Mesothelial cell of epicardium (in vitro differentiated cells): Measurements from ENCODE around the gene ACAA1. TPM values are rescaled to one million over a fixed set of nuclear protein-coding genes. Genes with fewer than 3 reads are reported as not detected.
"Not testable (repeated sequence)": the region's sequence is repeated elsewhere in the genome, so short reads cannot be mapped to it uniquely, and the experiment has no call there.

Source experiments
- DNase-seq, 2 experiments: peaks; one replicate each; pipeline ENCODE4 v3.0.0; 2021; ENCODE audit warnings: low spot score in 2 of 2; ENCODE audit not compliant: unreplicated experiment in 2 of 2
- H3K27ac Mint-ChIP-seq: 2 replicates; pipeline ENCODE4 v1.8.0; 2021; ENCODE audit warnings: mixed read lengths
- H3K27me3 Mint-ChIP-seq: 2 replicates; pipeline ENCODE4 v1.8.0; 2021; ENCODE audit warnings: low read depth, mixed read lengths
- H3K36me3 Mint-ChIP-seq: 2 replicates; pipeline ENCODE4 v1.8.0; 2021; ENCODE audit warnings: mixed read lengths
- H3K4me1 Mint-ChIP-seq: 2 replicates; pipeline ENCODE4 v1.8.0; 2021; ENCODE audit warnings: mixed read lengths
- H3K4me3 Mint-ChIP-seq: 2 replicates; pipeline ENCODE4 v1.8.0; 2021; ENCODE audit warnings: mild to moderate bottlenecking, moderate library complexity, mixed read lengths
- H3K9me3 Mint-ChIP-seq: 2 replicates; pipeline ENCODE4 v1.8.0; 2021; ENCODE audit warnings: mixed read lengths
- CTCF ChIP-seq: fragments of 200-600 bp; sonication (generic); IDR thresholded peaks from one replicate; pipeline ENCODE4 v1.5.0; 2021; ENCODE audit warnings: antibody characterized with exemption; ENCODE audit not compliant: unreplicated experiment
- total RNA-seq: library from RNA; stranded (reverse); gene quantifications from 3 replicates; pipeline ENCODE4 v1.2.1, GENCODE V29; 2021

Gene ACAA1
- total RNA-seq, 1 donor from 2014 or later = 57.7 TPM

DNA sequence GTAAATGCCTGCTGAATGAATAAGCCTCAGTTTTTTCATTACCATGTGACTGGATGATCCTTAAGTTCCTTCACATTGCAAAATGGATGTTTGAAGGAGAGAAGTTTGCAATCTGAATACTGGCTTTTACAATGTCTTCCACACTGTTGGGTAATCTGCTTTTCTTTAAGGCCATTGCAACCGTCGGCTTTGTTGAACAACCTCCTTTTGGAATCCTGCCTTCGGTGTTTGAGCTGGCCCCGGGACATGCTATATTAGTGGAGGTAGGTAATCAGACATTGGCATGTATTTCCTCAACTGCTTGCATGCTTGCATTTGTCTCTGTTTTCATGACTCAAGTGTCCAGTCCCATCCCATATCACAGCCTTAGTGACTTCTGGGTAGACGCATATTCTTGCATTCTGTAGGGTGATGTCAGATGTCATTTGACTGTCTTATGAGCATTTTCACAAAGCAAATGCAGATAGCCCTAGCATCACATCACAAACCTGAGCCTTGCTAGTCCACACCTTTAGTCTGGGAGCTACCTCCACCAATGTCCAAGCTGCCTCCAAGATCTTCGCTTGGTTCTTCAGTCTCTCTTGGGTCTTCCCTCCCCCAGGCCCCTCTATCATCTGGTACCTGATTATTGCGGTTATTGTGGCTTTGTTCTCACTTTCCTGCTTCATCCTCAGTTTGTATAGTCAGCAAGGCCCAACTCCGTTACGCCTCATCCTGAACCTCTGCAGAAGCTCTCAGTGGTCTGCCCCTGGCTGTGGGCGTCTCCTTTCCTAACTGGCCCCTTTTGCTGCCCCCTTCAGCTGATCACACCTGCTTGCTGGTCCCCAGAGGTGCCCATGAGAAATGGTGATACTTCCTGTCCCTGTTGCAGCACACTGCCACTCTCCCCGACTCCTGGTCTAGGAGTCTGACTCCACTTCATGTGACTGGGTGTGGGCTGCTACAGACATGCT lies 48.5 kb downstream of the ACAA1 start:
- no peak for DNase-seq
- TF ChIP-seq CTCF = no peak
- peaks cover 6% of the 10 kb centered on the region for H3K36me3 Mint-ChIP-seq
- H3K9me3 Mint-ChIP-seq = peaks cover 9% of the 10 kb centered on the region
- peaks cover 29% of the 10 kb centered on the region for H3K27me3 Mint-ChIP-seq
- no peak overlapping the region for H3K27ac Mint-ChIP-seq
- no peaks in the 10 kb centered on the region for H3K4me1 Mint-ChIP-seq
- H3K4me3 Mint-ChIP-seq = no peak overlapping the region

- H3K27me3 Mint-ChIP-seq = peaks cover 20% of the 10 kb centered on the region
- DNase-seq, H3K4me1 Mint-ChIP-seq, H3K27ac Mint-ChIP-seq, H3K9me3 Mint-ChIP-seq, H3K4me3 Mint-ChIP-seq, H3K36me3 Mint-ChIP-seq: not testable (repeated sequence)
Observed at GRCh38 chr3:38087278-38087677, 49.6 kb downstream of the ACAA1 start.

GRCh38 chr3:38086496-38086895 lies 50.4 kb downstream of the ACAA1 start:
- no peak for DNase-seq
- H3K27me3 Mint-ChIP-seq = peaks cover 12% of the 10 kb centered on the region
- no peak overlapping the region for H3K27ac Mint-ChIP-seq
- peaks cover 6% of the 10 kb centered on the region for H3K36me3 Mint-ChIP-seq
- H3K4me1 Mint-ChIP-seq = no peaks in the 10 kb centered on the region
- TF ChIP-seq CTCF = no peak
- no peak overlapping the region for H3K4me3 Mint-ChIP-seq
- peaks cover 9% of the 10 kb centered on the region for H3K9me3 Mint-ChIP-seq

DNA sequence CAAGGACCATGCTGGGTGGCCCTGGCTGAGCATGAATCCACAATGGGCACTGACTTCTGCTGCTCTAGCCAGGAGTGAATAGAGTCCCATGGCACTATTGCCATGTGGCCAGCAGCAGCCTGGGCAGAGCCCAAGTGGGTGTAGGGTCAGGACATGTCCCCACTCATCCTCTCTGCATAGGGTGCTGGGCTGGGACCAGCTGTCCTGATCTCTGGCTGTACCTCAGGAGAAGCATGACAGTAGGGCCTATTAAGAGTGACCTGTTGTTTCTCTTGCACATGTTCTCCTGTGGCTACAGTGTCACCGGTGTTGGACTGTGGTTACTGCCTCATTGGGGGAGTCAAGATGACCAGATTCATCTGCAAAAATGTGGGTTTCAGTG lies 51.0 kb downstream of the ACAA1 start:
- peaks cover 6% of the 10 kb centered on the region for H3K36me3 Mint-ChIP-seq

GRCh38 chr3:38085311-38085942 lies 51.5 kb downstream of the ACAA1 start:
- no peak for TF ChIP-seq CTCF
- Mint-ChIP-seq H3K9me3 (peaks cover 11% of the 10 kb centered on the region), H3K27me3 (peaks cover 4% of the 10 kb centered on the region), H3K4me1 (no peaks in the 10 kb centered on the region), H3K36me3 (peaks cover 8% of the 10 kb centered on the region), H3K4me3 (no peak overlapping the region), H3K27ac (no peak overlapping the region)
- no peak for DNase-seq

More for the DNA sequence above, 51.0 kb downstream of the ACAA1 start:
- no peak overlapping the region for H3K27ac Mint-ChIP-seq
- H3K9me3 Mint-ChIP-seq = peaks cover 9% of the 10 kb centered on the region
- no peak for TF ChIP-seq CTCF
- no peaks in the 10 kb centered on the region for H3K4me1 Mint-ChIP-seq
- no peak for DNase-seq
- no peak overlapping the region for H3K4me3 Mint-ChIP-seq
- H3K27me3 Mint-ChIP-seq = peaks cover 6% of the 10 kb centered on the region
